ENCODE results near the gene B4GALT6. TPM values are rescaled to one million over a fixed set of nuclear protein-coding genes. Genes with fewer than 3 reads are reported as not detected.

The B4GALT6 gene
- total RNA-seq, 1 experiment from 2014 or later: 0.97 TPM

- Histone ChIP-seq H2AFZ (ENCODE audit: low read length) (peak overlapping the region; percentile 81), H3K36me3 (ENCODE audit: insufficient read depth, low read length) (no peaks in the 10 kb centered on the region), H3K4me3 (ENCODE audit: low read length) (no peak overlapping the region), H3K79me2 (ENCODE audit: low read length) (no peaks in the 10 kb centered on the region), H3K9me2 (replicated peaks; ENCODE audit: insufficient read depth, low read length) (no peaks in the 10 kb centered on the region), H3K27me3 (ENCODE audit: low read length) (no peaks in the 10 kb centered on the region), H3K9ac (ENCODE audit: low read length) (no peak overlapping the region; the same call in 1 of the 2 replicates), H3K9me3 (ENCODE audit: low read length) (no peaks in the 10 kb centered on the region), H3K4me2 (ENCODE audit: low read depth, low read length, poor library complexity, severe bottlenecking) (peak overlapping the region; percentile 35), H3K4me1 (ENCODE audit: low read length) (peaks cover 20% of the 10 kb centered on the region), H4K20me1 (ENCODE audit: insufficient read depth, low read depth, low read length) (no peaks in the 10 kb centered on the region), H3K27ac (ENCODE audit: low read length) (no peak overlapping the region)
- DNase-seq: no peak
Observed at GRCh38 chr18:31630549-31630948, 53.8 kb downstream of the B4GALT6 start.

- Histone ChIP-seq H3K4me3 (ENCODE audit: low read length) (no peak overlapping the region), H3K4me2 (ENCODE audit: low read depth, low read length, poor library complexity, severe bottlenecking) (no peak overlapping the region), H3K36me3 (ENCODE audit: insufficient read depth, low read length) (no peaks in the 10 kb centered on the region), H3K4me1 (ENCODE audit: low read length) (peaks cover 13% of the 10 kb centered on the region), H3K27ac (ENCODE audit: low read length) (no peak overlapping the region), H3K9me2 (replicated peaks; ENCODE audit: insufficient read depth, low read length) (no peaks in the 10 kb centered on the region), H3K9ac (ENCODE audit: low read length) (no peak overlapping the region), H3K27me3 (ENCODE audit: low read length) (no peaks in the 10 kb centered on the region), H2AFZ (ENCODE audit: low read length) (no peak overlapping the region), H3K9me3 (ENCODE audit: low read length) (no peaks in the 10 kb centered on the region), H3K79me2 (ENCODE audit: low read length) (no peaks in the 10 kb centered on the region), H4K20me1 (ENCODE audit: insufficient read depth, low read depth, low read length) (no peaks in the 10 kb centered on the region)
- DNase-seq: peak; percentile 81
Observed at GRCh38 chr18:31626409-31626808, 58.0 kb downstream of the B4GALT6 start.

GRCh38 chr18:31624892-31625640 is 59.3 kb downstream of the B4GALT6 start:
- Histone ChIP-seq H3K4me1 (ENCODE audit: low read length) (peaks cover 10% of the 10 kb centered on the region), H2AFZ (ENCODE audit: low read length) (no peak overlapping the region), H3K9me3 (ENCODE audit: low read length) (no peaks in the 10 kb centered on the region), H3K9me2 (replicated peaks; ENCODE audit: insufficient read depth, low read length) (no peaks in the 10 kb centered on the region), H3K4me3 (ENCODE audit: low read length) (no peak overlapping the region), H3K27ac (ENCODE audit: low read length) (no peak overlapping the region), H3K27me3 (ENCODE audit: low read length) (no peaks in the 10 kb centered on the region), H3K79me2 (ENCODE audit: low read length) (no peaks in the 10 kb centered on the region), H3K9ac (ENCODE audit: low read length) (no peak overlapping the region), H3K36me3 (ENCODE audit: insufficient read depth, low read length) (no peaks in the 10 kb centered on the region), H4K20me1 (ENCODE audit: insufficient read depth, low read depth, low read length) (no peaks in the 10 kb centered on the region), H3K4me2 (ENCODE audit: low read depth, low read length, poor library complexity, severe bottlenecking) (no peak overlapping the region)
- DNase-seq: no peak

- H3K27ac ChIP-seq (ENCODE audit: low read length): no peak overlapping the region
- H4K20me1 ChIP-seq (ENCODE audit: insufficient read depth, low read depth, low read length): no peaks in the 10 kb centered on the region
- H3K27me3 ChIP-seq (ENCODE audit: low read length): no peaks in the 10 kb centered on the region
- H3K4me3 ChIP-seq (ENCODE audit: low read length): no peak overlapping the region
- peaks cover 9% of the 10 kb centered on the region for H3K4me1 ChIP-seq (ENCODE audit: low read length)
- H3K9me3 ChIP-seq (ENCODE audit: low read length): no peaks in the 10 kb centered on the region
- no peaks in the 10 kb centered on the region for H3K79me2 ChIP-seq (ENCODE audit: low read length)
- no peak overlapping the region for H2AFZ ChIP-seq (ENCODE audit: low read length)
- no peaks in the 10 kb centered on the region for H3K36me3 ChIP-seq (ENCODE audit: insufficient read depth, low read length)
- DNase-seq: no peak
- H3K4me2 ChIP-seq (ENCODE audit: low read depth, low read length, poor library complexity, severe bottlenecking): no peak overlapping the region
- no peaks in the 10 kb centered on the region for H3K9me2 ChIP-seq (replicated peaks; ENCODE audit: insufficient read depth, low read length)
- no peak overlapping the region for H3K9ac ChIP-seq (ENCODE audit: low read length)
Observed at GRCh38 chr18:31619291-31619690, 65.1 kb downstream of the B4GALT6 start.

GRCh38 chr18:31618801-31619200 is 65.6 kb downstream of the B4GALT6 start:
- peaks cover 9% of the 10 kb centered on the region for H3K4me1 ChIP-seq (ENCODE audit: low read length)
- H3K27me3 ChIP-seq (ENCODE audit: low read length): no peaks in the 10 kb centered on the region
- no peak for DNase-seq
- H4K20me1 ChIP-seq (ENCODE audit: insufficient read depth, low read depth, low read length): no peaks in the 10 kb centered on the region
- H3K9me2 ChIP-seq (replicated peaks; ENCODE audit: insufficient read depth, low read length): no peaks in the 10 kb centered on the region
- H3K4me3 ChIP-seq (ENCODE audit: low read length): no peak overlapping the region
- no peak overlapping the region for H3K4me2 ChIP-seq (ENCODE audit: low read depth, low read length, poor library complexity, severe bottlenecking)
- H3K36me3 ChIP-seq (ENCODE audit: insufficient read depth, low read length): no peaks in the 10 kb centered on the region
- H2AFZ ChIP-seq (ENCODE audit: low read length): no peak overlapping the region
- H3K79me2 ChIP-seq (ENCODE audit: low read length): no peaks in the 10 kb centered on the region
- no peaks in the 10 kb centered on the region for H3K9me3 ChIP-seq (ENCODE audit: low read length)
- no peak overlapping the region for H3K27ac ChIP-seq (ENCODE audit: low read length)
- no peak overlapping the region for H3K9ac ChIP-seq (ENCODE audit: low read length)

GRCh38 chr18:31617031-31617717 is 67.2 kb downstream of the B4GALT6 start:
- H3K36me3 ChIP-seq (ENCODE audit: insufficient read depth, low read length): no peaks in the 10 kb centered on the region
- H3K9me3 ChIP-seq (ENCODE audit: low read length): no peaks in the 10 kb centered on the region
- no peaks in the 10 kb centered on the region for H3K27me3 ChIP-seq (ENCODE audit: low read length)
- no peak overlapping the region for H3K4me2 ChIP-seq (ENCODE audit: low read depth, low read length, poor library complexity, severe bottlenecking)
- peaks cover 9% of the 10 kb centered on the region for H3K4me1 ChIP-seq (ENCODE audit: low read length)
- no peaks in the 10 kb centered on the region for H3K9me2 ChIP-seq (replicated peaks; ENCODE audit: insufficient read depth, low read length)
- H4K20me1 ChIP-seq (ENCODE audit: insufficient read depth, low read depth, low read length): no peaks in the 10 kb centered on the region
- no peak overlapping the region for H3K9ac ChIP-seq (ENCODE audit: low read length)
- no peak overlapping the region for H3K27ac ChIP-seq (ENCODE audit: low read length)
- DNase-seq: no peak
- H3K4me3 ChIP-seq (ENCODE audit: low read length): no peak overlapping the region
- no peak overlapping the region for H2AFZ ChIP-seq (ENCODE audit: low read length)
- no peaks in the 10 kb centered on the region for H3K79me2 ChIP-seq (ENCODE audit: low read length)

GRCh38 chr18:31616586-31616985 is 67.8 kb downstream of the B4GALT6 start:
- Histone ChIP-seq H3K27me3 (ENCODE audit: low read length) (no peaks in the 10 kb centered on the region), H2AFZ (ENCODE audit: low read length) (no peak overlapping the region), H3K79me2 (ENCODE audit: low read length) (no peaks in the 10 kb centered on the region), H3K4me1 (ENCODE audit: low read length) (peaks cover 9% of the 10 kb centered on the region), H3K27ac (ENCODE audit: low read length) (no peak overlapping the region), H3K36me3 (ENCODE audit: insufficient read depth, low read length) (no peaks in the 10 kb centered on the region), H3K4me2 (ENCODE audit: low read depth, low read length, poor library complexity, severe bottlenecking) (no peak overlapping the region), H3K9me3 (ENCODE audit: low read length) (no peaks in the 10 kb centered on the region), H3K4me3 (ENCODE audit: low read length) (no peak overlapping the region), H3K9me2 (replicated peaks; ENCODE audit: insufficient read depth, low read length) (no peaks in the 10 kb centered on the region), H3K9ac (ENCODE audit: low read length) (no peak overlapping the region), H4K20me1 (ENCODE audit: insufficient read depth, low read depth, low read length) (no peaks in the 10 kb centered on the region)
- no peak for DNase-seq

GRCh38 chr18:31614044-31614443 is 70.3 kb downstream of the B4GALT6 start:
- H3K27me3 ChIP-seq (ENCODE audit: low read length): no peaks in the 10 kb centered on the region
- H4K20me1 ChIP-seq (ENCODE audit: insufficient read depth, low read depth, low read length): no peaks in the 10 kb centered on the region
- DNase-seq: no peak
- H3K9me3 ChIP-seq (ENCODE audit: low read length): no peaks in the 10 kb centered on the region
- no peak overlapping the region for H3K9ac ChIP-seq (ENCODE audit: low read length)
- H3K9me2 ChIP-seq (replicated peaks; ENCODE audit: insufficient read depth, low read length): no peaks in the 10 kb centered on the region
- H2AFZ ChIP-seq (ENCODE audit: low read length): no peak overlapping the region
- H3K36me3 ChIP-seq (ENCODE audit: insufficient read depth, low read length): no peaks in the 10 kb centered on the region
- peaks cover 3% of the 10 kb centered on the region; the same call in 1 of the 2 replicates for H3K4me1 ChIP-seq (ENCODE audit: low read length)
- no peaks in the 10 kb centered on the region for H3K79me2 ChIP-seq (ENCODE audit: low read length)
- H3K4me3 ChIP-seq (ENCODE audit: low read length): no peak overlapping the region
- no peak overlapping the region for H3K27ac ChIP-seq (ENCODE audit: low read length)
- H3K4me2 ChIP-seq (ENCODE audit: low read depth, low read length, poor library complexity, severe bottlenecking): no peak overlapping the region
